ENCODE measurements around the gene INPP5J.

The INPP5J gene

GRCh38 chr22:31095637-31096249 is 27.0 kb upstream of the INPP5J start:
- Histone ChIP-seq H3K36me3 (ENCODE audit: control insufficient read depth in 2 of 2, insufficient read depth in 1 of 2, low read length in 2 of 2) (peaks cover 0 to 70% of the 10 kb centered on the region in 2 experiments; a peak in 2 of 3 replicates), H3K9me3 (ENCODE audit: control insufficient read depth, insufficient read depth, low read depth, low read length) (no peaks in the 10 kb centered on the region), H3K4me1 (ENCODE audit: control insufficient read depth, insufficient read depth, low read length) (no peaks in the 10 kb centered on the region), H3K4me3 (ENCODE audit: low read depth, low read length) (no peak overlapping the region), H3K27ac (ENCODE audit: extremely low read depth, low read depth, low read length) (no peak overlapping the region)
- ChIA-PET CTCF (interaction anchor here (0.6 to 2.1 kb wide), 8 partner anchors 8 to 177 kb away, joined by 3 to 22 read pairs (median 4); partner anchors contain the start of gene SELENOM), POLR2A (interaction anchor here (0.8 to 1.3 kb wide), 3 partner anchors 12 to 127 kb away, joined by 3 to 5 read pairs (median 5); partner anchors contain the start of genes MORC2, SELENOM, SMTN and TUG1)
- peak; percentile 92 for TF ChIP-seq ZNF394 (tag by site-specific recombination; IDR thresholded peaks at IDR 0.05; ENCODE audit: borderline replicate concordance)
- no peak for TF ChIP-seq ZNF146 (tag by site-specific recombination; IDR thresholded peaks at IDR 0.05)

GRCh38 chr22:31096657-31097279 is 26.0 kb upstream of the INPP5J start:
- TF ChIP-seq ZBTB1 (tag by site-specific recombination; IDR thresholded peaks at IDR 0.05) (no peak), ZNF837 (tag by site-specific recombination; IDR thresholded peaks at IDR 0.05) (no peak), ZNF549 (tag by site-specific recombination; IDR thresholded peaks at IDR 0.05) (no peak), ZNF843 (tag by site-specific recombination; IDR thresholded peaks at IDR 0.05) (no peak), ZNF404 (tag by site-specific recombination; IDR thresholded peaks at IDR 0.05) (no peak), SCRT1 (tag by site-specific recombination; IDR thresholded peaks at IDR 0.05; ENCODE audit: borderline replicate concordance) (no peak), ZNF148 (tag by site-specific recombination; IDR thresholded peaks at IDR 0.05; ENCODE audit: borderline replicate concordance) (no peak), ZNF19 (tag by site-specific recombination; IDR thresholded peaks at IDR 0.05; ENCODE audit: low read depth) (no peak), ZNF558 (tag by site-specific recombination; IDR thresholded peaks at IDR 0.05) (no peak), ZNF121 (tag by site-specific recombination; IDR thresholded peaks at IDR 0.05) (no peak), HOXC10 (CRISPR knock-in tag; IDR thresholded peaks at IDR 0.05) (no peak), ZNF16 (tag by site-specific recombination; IDR thresholded peaks at IDR 0.05; ENCODE audit: low read depth) (no peak), ZNF202 (tag by site-specific recombination; IDR thresholded peaks at IDR 0.05; ENCODE audit: borderline replicate concordance) (no peak), EGR2 (tag by site-specific recombination; IDR thresholded peaks at IDR 0.05; ENCODE audit: low read depth) (no peak), ZNF510 (tag by site-specific recombination; IDR thresholded peaks at IDR 0.05; ENCODE audit: insufficient replicate concordance) (no peak), ZNF777 (tag by site-specific recombination; IDR thresholded peaks at IDR 0.05; ENCODE audit: borderline replicate concordance) (no peak), GLI2 (tag by site-specific recombination; IDR thresholded peaks at IDR 0.05; ENCODE audit: borderline replicate concordance, low read depth) (no peak)
- TF ChIP-seq, protein P1, sequence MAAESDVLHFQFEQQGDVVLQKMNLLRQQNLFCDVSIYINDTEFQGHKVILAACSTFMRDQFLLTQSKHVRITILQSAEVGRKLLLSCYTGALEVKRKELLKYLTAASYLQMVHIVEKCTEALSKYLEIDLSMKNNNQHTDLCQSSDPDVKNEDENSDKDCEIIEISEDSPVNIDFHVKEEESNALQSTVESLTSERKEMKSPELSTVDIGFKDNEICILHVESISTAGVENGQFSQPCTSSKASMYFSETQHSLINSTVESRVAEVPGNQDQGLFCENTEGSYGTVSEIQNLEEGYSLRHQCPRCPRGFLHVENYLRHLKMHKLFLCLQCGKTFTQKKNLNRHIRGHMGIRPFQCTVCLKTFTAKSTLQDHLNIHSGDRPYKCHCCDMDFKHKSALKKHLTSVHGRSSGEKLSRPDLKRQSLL (tag by site-specific recombination; IDR thresholded peaks at IDR 0.05) = no peak
- ChIA-PET POLR2A (no interaction called here), CTCF (interaction anchor here (1.0 to 2.1 kb wide), 5 partner anchors 9 to 134 kb away, joined by 3 to 22 read pairs (median 5); partner anchors contain the start of gene SELENOM)
- Histone ChIP-seq H3K9me3 (ENCODE audit: control insufficient read depth, insufficient read depth, low read depth, low read length) (no peaks in the 10 kb centered on the region), H3K4me1 (ENCODE audit: control insufficient read depth, insufficient read depth, low read length) (no peaks in the 10 kb centered on the region), H3K36me3 (ENCODE audit: control insufficient read depth in 2 of 2, insufficient read depth in 1 of 2, low read length in 2 of 2) (peaks cover 0 to 60% of the 10 kb centered on the region in 2 experiments; a peak in 2 of 3 replicates), H3K27ac (ENCODE audit: extremely low read depth, low read depth, low read length) (no peak overlapping the region), H3K4me3 (ENCODE audit: low read depth, low read length) (no peak overlapping the region)

Data from HEK293 (cell line).